GM18505 (cell line): Measurements from ENCODE around the gene HOXB1.
"Not testable (repeated sequence)": the region's sequence is repeated elsewhere in the genome, so short reads cannot be mapped to it uniquely, and the experiment has no call there.

ENCODE experiments used
- ATAC-seq: cut with Tn5 transposase; IDR thresholded peaks from one replicate; pipeline ENCODE4 v1.9.1; 2021; ENCODE audit not compliant: unreplicated experiment
- POLR2A ChIP-seq: IDR thresholded peaks from 4 replicates; pipeline ENCODE4 v1.6.1; 2011; ENCODE audit warnings: borderline replicate concordance; ENCODE audit not compliant: insufficient read depth, insufficient read length; ENCODE audit errors: extremely low read depth

Gene HOXB1

GRCh38 chr17:48539177-48539576 lies 8.4 kb upstream of the HOXB1 start:
- no peak for TF ChIP-seq POLR2A
- no peak for ATAC-seq

GRCh38 chr17:48537316-48537715 lies 6.5 kb upstream of the HOXB1 start:
- TF ChIP-seq POLR2A: no peak
- no peak for ATAC-seq

- ATAC-seq: not testable (repeated sequence)
Measured at GRCh38 chr17:48535793-48536559, 5.2 kb upstream of the HOXB1 start.

GRCh38 chr17:48532261-48532660 lies 1.4 kb upstream of the HOXB1 start:
- no peak for ATAC-seq

GRCh38 chr17:48530208-48530886 lies 464 bp downstream of the HOXB1 start:
- no peak for TF ChIP-seq POLR2A
- no peak for ATAC-seq

More at GRCh38 chr17:48532261-48532660, 1.4 kb upstream of the HOXB1 start:
- no peak for TF ChIP-seq POLR2A

- TF ChIP-seq POLR2A: no peak
- ATAC-seq: no peak
Measured at GRCh38 chr17:48529683-48530009, 1.2 kb downstream of the HOXB1 start.

- no peak for ATAC-seq
- TF ChIP-seq POLR2A: no peak
Measured at GRCh38 chr17:48528936-48529682, 1.7 kb downstream of the HOXB1 start.

GRCh38 chr17:48528153-48528935 lies 2.5 kb downstream of the HOXB1 start:
- TF ChIP-seq POLR2A: no peak
- no peak for ATAC-seq

- ATAC-seq: no peak
Measured at GRCh38 chr17:48527547-48527932, 3.3 kb downstream of the HOXB1 start.

GRCh38 chr17:48526608-48527546 lies 3.9 kb downstream of the HOXB1 start:
- TF ChIP-seq POLR2A: no peak
- no peak for ATAC-seq

More at GRCh38 chr17:48527547-48527932, 3.3 kb downstream of the HOXB1 start:
- no peak for TF ChIP-seq POLR2A

- ATAC-seq: no peak
- no peak for TF ChIP-seq POLR2A
Measured at GRCh38 chr17:48523010-48523409, 7.8 kb downstream of the HOXB1 start.

- no peak for ATAC-seq
- no peak for TF ChIP-seq POLR2A
Measured at GRCh38 chr17:48522031-48522653, 8.7 kb downstream of the HOXB1 start.

GRCh38 chr17:48520631-48521079 lies 10.2 kb downstream of the HOXB1 start:
- no peak for TF ChIP-seq POLR2A

More at GRCh38 chr17:48520631-48521079, 10.2 kb downstream of the HOXB1 start:
- no peak for ATAC-seq
